Psoas muscle (tissue), 8 donors: Measurements from ENCODE around the gene CDH3. TPM values are rescaled to one million over a fixed set of nuclear protein-coding genes. Genes with fewer than 3 reads are reported as not detected.

Experiments
- ATAC-seq, 4 donors: fragments of 200-7000 bp; cut with Tn5 transposase; one replicate each; pipeline ENCODE4 v1.9.1; 2020; ENCODE audit warnings: moderate library complexity in 3 of 4, mild to moderate bottlenecking in 2 of 4
- DNase-seq, 2 donors: peaks; one replicate each; pipeline ENCODE4 v3.0.0-alpha.2; 2020
- H3K27ac ChIP-seq: fragments of 200-600 bp; one replicate; pipeline ENCODE4 v1.8.0; 2022
- H3K27me3 ChIP-seq, 3 donors: fragments of 200-600 bp in 1 of 3; one replicate each; pipeline versions ENCODE4 v1.6.1 to v1.8.0; 2013 to 2022; ENCODE audit warnings: low read length in 2 of 3, mild to moderate bottlenecking in 2 of 3, moderate library complexity in 1 of 3; ENCODE audit not compliant: insufficient read depth in 3 of 3
- H3K36me3 ChIP-seq, 2 donors: fragments of 200-600 bp in 1 of 2; one replicate each; pipeline versions ENCODE4 v1.6.1 to v1.8.0; 2013 to 2022; ENCODE audit warnings: low read depth in 1 of 2, mild to moderate bottlenecking in 1 of 2, moderate library complexity in 1 of 2; ENCODE audit not compliant: insufficient read depth in 1 of 2
- H3K4me1 ChIP-seq: fragments of 200-600 bp; one replicate; pipeline ENCODE4 v1.8.0; 2022
- H3K4me3 ChIP-seq: fragments of 200-600 bp; one replicate; pipeline ENCODE4 v1.8.0; 2022; ENCODE audit warnings: mild to moderate bottlenecking
- H3K9me3 ChIP-seq: fragments of 200-600 bp; one replicate; pipeline ENCODE4 v1.8.0; 2022
- WGBS, 3 donors: extraction: QIAGEN DNeasy Blood & Tissue Kit; methylation state at CpG; one replicate each; pipeline versions ENCODE4 v1.1.6 to v1.1.7; 2013; 5-methylcytosine and 5-hydroxymethylcytosine counted together
- intact Hi-C, 2 donors: fragments of 100-400 bp; cut with DNase I; formaldehyde crosslinking; loops; one replicate each; pipeline versions ENCODE4 v1.11.0 to v1.14.2; 2022
- polyA plus RNA-seq, 3 donors: library from polyadenylated mRNA; stranded (reverse); fragments of 200-250 nt; gene quantifications; one replicate each; pipeline ENCODE4 v1.2.3, GENCODE V29; 2013
- total RNA-seq, 4 donors: library from RNA; stranded (reverse); fragmentation: NEBNext Ultra II Directional in 2 of 4; extraction: Animal tissue kit (Norgen Biotek cat#: 25700) in 2 of 4; gene quantifications; one replicate each; pipeline versions ENCODE4 v1.2.1 to v1.2.4, GENCODE V29; 2021 to 2023
- TF ChIP-seq, protein P1 (sequence below): fragments of 200-600 bp; IDR thresholded peaks from one replicate; pipeline ENCODE4 v1.8.0; 2022; ENCODE audit warnings: antibody characterized with exemption
- donor health status: healthy with polysubstance abuse.
- donor health status: DM: no; HTN: no; CAD: no; lungs with moderate emphysema.
- donor health status: Bipolar disorder and iron deficiency.
- donor health status: healthy.
- donor health status: DM: yes; HTN: yes; CAD: no.
- donor health status: DM: no; HTN: no; CAD: no.
- donor health status: DM: no; HTN: no; CAD: no.
- donor health status: DM: yes; HTN: yes; CAD: no.

CDH3 gene
- total and polyA plus RNA-seq, 7 donors, result 0.05 to 0.21 TPM; not detected in 5

- no peak overlapping the region for H3K4me3 ChIP-seq
- no peaks in the 10 kb centered on the region for H3K4me1 ChIP-seq
- WGBS, 3 donors, result 63 to 67% (median 65%) methylated on average over 12 of the region's 12 CpGs
- intact Hi-C loops, result no loop called here
- DNase-seq (no peak), ATAC-seq (no peak)
- no peaks in the 10 kb centered on the region for H3K9me3 ChIP-seq
- no peaks in the 10 kb centered on the region for H3K36me3 ChIP-seq
- no peak overlapping the region for H3K27ac ChIP-seq
- TF ChIP-seq, protein P1, sequence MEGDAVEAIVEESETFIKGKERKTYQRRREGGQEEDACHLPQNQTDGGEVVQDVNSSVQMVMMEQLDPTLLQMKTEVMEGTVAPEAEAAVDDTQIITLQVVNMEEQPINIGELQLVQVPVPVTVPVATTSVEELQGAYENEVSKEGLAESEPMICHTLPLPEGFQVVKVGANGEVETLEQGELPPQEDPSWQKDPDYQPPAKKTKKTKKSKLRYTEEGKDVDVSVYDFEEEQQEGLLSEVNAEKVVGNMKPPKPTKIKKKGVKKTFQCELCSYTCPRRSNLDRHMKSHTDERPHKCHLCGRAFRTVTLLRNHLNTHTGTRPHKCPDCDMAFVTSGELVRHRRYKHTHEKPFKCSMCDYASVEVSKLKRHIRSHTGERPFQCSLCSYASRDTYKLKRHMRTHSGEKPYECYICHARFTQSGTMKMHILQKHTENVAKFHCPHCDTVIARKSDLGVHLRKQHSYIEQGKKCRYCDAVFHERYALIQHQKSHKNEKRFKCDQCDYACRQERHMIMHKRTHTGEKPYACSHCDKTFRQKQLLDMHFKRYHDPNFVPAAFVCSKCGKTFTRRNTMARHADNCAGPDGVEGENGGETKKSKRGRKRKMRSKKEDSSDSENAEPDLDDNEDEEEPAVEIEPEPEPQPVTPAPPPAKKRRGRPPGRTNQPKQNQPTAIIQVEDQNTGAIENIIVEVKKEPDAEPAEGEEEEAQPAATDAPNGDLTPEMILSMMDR, result no peak
- H3K27me3 ChIP-seq, result no peaks in the 10 kb centered on the region
Measured at GRCh38 chr16:68722119-68723024, 77.3 kb downstream of the CDH3 start.

- TF ChIP-seq, protein P1, result no peak
- Histone ChIP-seq H3K27me3 (peaks cover 0 to 4% (median 0%) of the 10 kb centered on the region in 3 donors), H3K9me3 (no peaks in the 10 kb centered on the region), H3K4me3 (no peak overlapping the region), H3K27ac (no peak overlapping the region), H3K4me1 (no peaks in the 10 kb centered on the region), H3K36me3 (no peaks in the 10 kb centered on the region)
- WGBS, 3 donors, result 29 to 33% (median 30%) methylated on average over 3 of the region's 3 CpGs
- DNase-seq (no peak), ATAC-seq (no peak)
- intact Hi-C loops, result no loop called here
Measured at GRCh38 chr16:68724797-68725196, 79.7 kb downstream of the CDH3 start.

DNA sequence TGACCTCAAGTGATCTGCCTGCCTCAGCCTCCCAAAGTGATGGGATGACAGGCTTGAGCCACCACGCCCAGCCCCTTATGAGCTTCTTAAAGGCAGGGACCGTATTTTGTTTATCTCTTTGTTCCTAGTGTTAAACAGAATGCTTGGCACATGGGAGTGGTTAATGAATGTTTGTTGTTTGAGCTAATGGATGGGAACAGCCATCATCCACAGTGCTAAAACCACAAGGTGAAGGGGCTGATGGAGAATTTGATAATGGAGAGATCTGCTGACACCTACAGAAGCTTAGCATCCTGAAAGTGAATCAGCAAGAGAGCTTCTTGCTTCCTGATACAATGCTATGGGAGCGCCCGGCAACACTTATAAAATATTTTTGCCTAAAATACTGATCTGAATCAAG lies 83.4 kb downstream of the CDH3 start:
- WGBS, 3 donors, result 81 to 84% (median 84%) methylated on average over 4 of the region's 4 CpGs
- H3K36me3 ChIP-seq, result no peaks in the 10 kb centered on the region
- intact Hi-C loops, result no loop called here
- no peaks in the 10 kb centered on the region for H3K4me1 ChIP-seq
- TF ChIP-seq, protein P1, result no peak
- peaks cover 0 to 7% (median 0%) of the 10 kb centered on the region in 3 donors for H3K27me3 ChIP-seq
- no peak for DNase-seq
- no peak overlapping the region for H3K27ac ChIP-seq
- ATAC-seq, result no peak
- H3K4me3 ChIP-seq, result no peak overlapping the region
- H3K9me3 ChIP-seq, result no peaks in the 10 kb centered on the region

DNA sequence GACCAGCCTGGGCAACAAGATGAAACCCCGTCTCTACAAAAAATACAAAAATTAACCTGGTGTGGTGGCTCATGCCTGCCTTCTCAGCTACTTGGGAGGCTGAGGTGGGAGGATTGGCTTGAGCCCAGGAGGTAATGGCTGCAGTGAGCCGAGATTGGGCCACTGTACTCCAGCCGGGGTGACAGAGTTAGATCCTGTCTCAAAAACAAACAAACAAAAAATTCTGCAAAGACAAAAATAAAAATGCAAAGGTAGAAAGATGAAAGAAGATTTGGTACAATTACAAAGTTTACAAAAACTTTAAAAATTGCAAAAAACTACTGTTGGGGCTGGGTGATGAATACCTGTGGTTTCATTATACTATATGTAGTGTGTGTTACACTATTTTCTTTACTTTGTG lies 86.5 kb downstream of the CDH3 start:
- ATAC-seq (no peak), DNase-seq (no peak)
- Histone ChIP-seq H3K4me3 (no peak overlapping the region), H3K27ac (no peak overlapping the region), H3K27me3 (peaks cover 0 to 25% (median 5%) of the 10 kb centered on the region in 3 donors), H3K36me3 (no peaks in the 10 kb centered on the region), H3K9me3 (no peaks in the 10 kb centered on the region), H3K4me1 (no peaks in the 10 kb centered on the region)
- intact Hi-C loops, result no loop called here
- TF ChIP-seq, protein P1, result no peak
- WGBS, 3 donors, result 44 to 56% (median 45%) methylated on average over 3 of the region's 3 CpGs
